ENCODE data around the gene BTF3.

- TF ChIP-seq CTCF (IDR thresholded peaks at IDR 0.05) (no peak), EP300 (IDR thresholded peaks at IDR 0.05) (no peak)
Observed at GRCh38 chr5:73501406-73501805, 3.2 kb downstream of the BTF3 start.

Measured in upper lobe of left lung (tissue), 4 donors.